Mesenchymal stem cell (in vitro differentiated cells and primary cell): Measurements from ENCODE around the gene KNOP1.

Experiments
- DNase-seq: peaks from one replicate; pipeline ENCODE4 v3.0.0-alpha.2; 2013
- H2AFZ ChIP-seq: one replicate; pipeline ENCODE4 v1.6.1; 2013; ENCODE audit warnings: low read depth, mild to moderate bottlenecking, control low read depth, inconsistent platforms, low read length, moderate library complexity
- H2AK5ac ChIP-seq: 2 replicates; pipeline ENCODE4 v1.6.1; 2013; ENCODE audit warnings: low read length, moderate library complexity, mild to moderate bottlenecking, inconsistent platforms; ENCODE audit not compliant: severe bottlenecking
- H2BK120ac ChIP-seq: one replicate; pipeline ENCODE4 v1.6.1; 2013; ENCODE audit warnings: low read depth, mild to moderate bottlenecking, inconsistent platforms, low read length, moderate library complexity
- H2BK12ac ChIP-seq, 2 experiments: one replicate each; pipeline ENCODE4 v1.6.1; 2013; ENCODE audit warnings: inconsistent platforms in 2 of 2, low read length in 2 of 2, mild to moderate bottlenecking in 2 of 2, moderate library complexity in 2 of 2, control low read depth in 1 of 2
- H2BK15ac ChIP-seq: one replicate; pipeline ENCODE4 v1.6.1; 2013; ENCODE audit warnings: mild to moderate bottlenecking, low read depth, inconsistent platforms; ENCODE audit not compliant: poor library complexity, severe bottlenecking
- H2BK5ac ChIP-seq: 2 replicates; pipeline ENCODE4 v1.6.1; 2013; ENCODE audit warnings: low read depth, mild to moderate bottlenecking, low read length, control low read depth, inconsistent platforms; ENCODE audit not compliant: poor library complexity, severe bottlenecking
- H3K14ac ChIP-seq, 2 experiments: one replicate each; pipeline ENCODE4 v1.6.1; 2013; ENCODE audit warnings: inconsistent platforms in 2 of 2, low read length in 2 of 2, control low read depth in 1 of 2, mild to moderate bottlenecking in 1 of 2, moderate library complexity in 1 of 2
- H3K18ac ChIP-seq, 2 experiments: one replicate each; pipeline ENCODE4 v1.6.1; 2013; ENCODE audit warnings: inconsistent platforms in 2 of 2, low read length in 2 of 2, control low read depth in 1 of 2, low read depth in 1 of 2, mild to moderate bottlenecking in 1 of 2
- H3K23ac ChIP-seq, 2 experiments: one replicate each; pipeline ENCODE4 v1.6.1; 2013; ENCODE audit warnings: inconsistent platforms in 2 of 2, low read length in 2 of 2, mild to moderate bottlenecking in 2 of 2, moderate library complexity in 2 of 2, control low read depth in 1 of 2
- H3K27ac ChIP-seq: 2 replicates; pipeline ENCODE4 v1.5.1; 2013; ENCODE audit warnings: mild to moderate bottlenecking, moderate library complexity, low read length, control low read depth, inconsistent platforms; ENCODE audit not compliant: poor library complexity, severe bottlenecking
- H3K27me3 ChIP-seq, 2 experiments: 2 replicates each; pipeline versions ENCODE4 v1.6.1 to v1.7.0; 2013; ENCODE audit warnings: low read length in 2 of 2, mild to moderate bottlenecking in 2 of 2, moderate library complexity in 2 of 2, control low read depth in 1 of 2, inconsistent platforms in 1 of 2; ENCODE audit not compliant: control insufficient read depth in 1 of 2, insufficient read depth in 1 of 2
- H3K36me3 ChIP-seq, 2 experiments: 2 replicates each; pipeline versions ENCODE4 v1.6.1 to v1.7.0; 2013; ENCODE audit warnings: low read length in 2 of 2, control low read depth in 1 of 2, inconsistent platforms in 1 of 2, low read depth in 1 of 2, mild to moderate bottlenecking in 1 of 2; ENCODE audit not compliant: insufficient read depth in 2 of 2, control insufficient read depth in 1 of 2
- H3K4ac ChIP-seq, 2 experiments: one replicate each; pipeline ENCODE4 v1.6.1; 2013; ENCODE audit warnings: inconsistent platforms in 2 of 2, low read length in 2 of 2, mild to moderate bottlenecking in 2 of 2, moderate library complexity in 2 of 2, control low read depth in 1 of 2, low read depth in 1 of 2
- H3K4me1 ChIP-seq: 2 replicates; pipeline ENCODE4 v1.6.1; 2013; ENCODE audit warnings: low read depth, low read length, control low read depth; ENCODE audit not compliant: control insufficient read depth, insufficient read depth
- H3K4me2 ChIP-seq: 2 replicates; pipeline ENCODE4 v1.6.1; 2013; ENCODE audit warnings: low read length, mild to moderate bottlenecking, inconsistent platforms; ENCODE audit not compliant: poor library complexity, severe bottlenecking
- H3K4me3 ChIP-seq, 2 experiments: 2 replicates each; pipeline versions ENCODE4 v1.5.1 to v1.7.0; 2013; ENCODE audit warnings: low read length in 2 of 2, mild to moderate bottlenecking in 2 of 2, control low read depth in 1 of 2, low read depth in 1 of 2; ENCODE audit not compliant: insufficient read depth in 1 of 2
- H3K79me1 ChIP-seq: replicated peaks from 2 replicates; pipeline ENCODE4 v1.6.1; 2013; ENCODE audit warnings: mild to moderate bottlenecking, control low read depth, low read length, inconsistent platforms; ENCODE audit not compliant: poor library complexity, severe bottlenecking
- H3K9ac ChIP-seq: 2 replicates; pipeline ENCODE4 v1.7.0; 2013; ENCODE audit warnings: mild to moderate bottlenecking, low read length, moderate library complexity
- H3K9me3 ChIP-seq: 2 replicates; pipeline ENCODE4 v1.7.0; 2013; ENCODE audit warnings: mild to moderate bottlenecking, low read length; ENCODE audit not compliant: control insufficient read depth
- H4K8ac ChIP-seq: one replicate; pipeline ENCODE4 v1.6.1; 2013; ENCODE audit warnings: inconsistent platforms, mild to moderate bottlenecking, low read length, moderate library complexity
- H4K91ac ChIP-seq: one replicate; pipeline ENCODE4 v1.6.1; 2013; ENCODE audit warnings: mild to moderate bottlenecking, low read length, inconsistent platforms
- WGBS: methylation state at CpG from one replicate; pipeline ENCODE4 v1.1.7; 2013; ENCODE audit warnings: mixed read lengths; 5-methylcytosine and 5-hydroxymethylcytosine counted together

Gene KNOP1

GRCh38 chr16:19711643-19712042, 6.4 kb downstream of the KNOP1 start:
- DNase-seq, result no peak
- no peak overlapping the region for H3K4me2 ChIP-seq
- H3K4me1 ChIP-seq, result peaks cover 20% of the 10 kb centered on the region
- peaks cover 69 to 72% of the 10 kb centered on the region in 2 experiments for H3K36me3 ChIP-seq
- no peak overlapping the region for H2AFZ ChIP-seq
- no peak overlapping the region for H3K18ac ChIP-seq
- no peaks in the 10 kb centered on the region for H3K27me3 ChIP-seq
- no peak overlapping the region for H3K4ac ChIP-seq
- no peak overlapping the region for H2AK5ac ChIP-seq
- H3K27ac ChIP-seq, result no peak overlapping the region
- H2BK15ac ChIP-seq, result no peak overlapping the region
- H2BK12ac ChIP-seq, result no peak overlapping the region
- no peak overlapping the region for H4K91ac ChIP-seq
- H3K4me3 ChIP-seq, result no peak overlapping the region
- no peak overlapping the region for H3K23ac ChIP-seq
- no peak overlapping the region for H2BK5ac ChIP-seq
- no peak overlapping the region for H2BK120ac ChIP-seq
- no peak overlapping the region for H4K8ac ChIP-seq
- 94% methylated on average over 12 of the region's 12 CpGs for WGBS
- no peaks in the 10 kb centered on the region for H3K9me3 ChIP-seq
- no peak overlapping the region for H3K14ac ChIP-seq
- peaks cover 73% of the 10 kb centered on the region for H3K79me1 ChIP-seq
- H3K9ac ChIP-seq, result no peak overlapping the region

DNA sequence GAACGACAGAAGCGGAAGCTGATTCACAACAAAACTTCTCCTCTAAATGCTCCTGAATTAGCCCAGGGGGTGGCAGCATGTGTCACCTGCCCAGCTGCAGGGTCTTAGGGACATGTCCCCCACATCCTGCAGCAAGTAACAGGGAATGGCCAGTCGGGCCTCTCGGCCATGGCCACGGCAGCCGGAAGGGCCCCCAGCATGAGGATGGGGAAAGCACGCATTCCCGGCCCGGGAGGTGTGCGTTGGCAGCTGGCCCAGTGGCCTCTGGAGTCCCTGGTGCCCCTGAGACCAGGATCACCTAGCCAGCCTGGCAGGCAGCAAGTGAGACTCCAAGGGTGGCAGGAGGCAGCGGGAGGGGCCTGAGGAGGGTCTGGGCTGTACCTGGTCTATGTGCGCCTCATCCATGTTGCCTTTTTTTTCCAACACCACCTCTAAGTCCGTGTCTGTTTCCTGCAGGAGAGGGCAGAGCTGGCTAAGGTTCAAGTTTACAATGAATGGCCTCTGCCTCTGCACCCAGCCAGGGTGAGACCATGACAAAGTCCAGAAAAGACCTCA, 7.0 kb downstream of the KNOP1 start:
- peaks cover 20% of the 10 kb centered on the region for H3K4me1 ChIP-seq
- H2AK5ac ChIP-seq, result no peak overlapping the region
- no peak overlapping the region for H4K91ac ChIP-seq
- no peaks in the 10 kb centered on the region for H3K27me3 ChIP-seq
- H2BK12ac ChIP-seq, result no peak overlapping the region
- H3K9me3 ChIP-seq, result no peaks in the 10 kb centered on the region
- no peak for DNase-seq
- peaks cover 72 to 74% of the 10 kb centered on the region in 2 experiments for H3K36me3 ChIP-seq
- H2BK15ac ChIP-seq, result no peak overlapping the region
- H2BK5ac ChIP-seq, result no peak overlapping the region
- H3K4me2 ChIP-seq, result no peak overlapping the region
- peaks cover 73% of the 10 kb centered on the region for H3K79me1 ChIP-seq
- no peak overlapping the region for H3K14ac ChIP-seq
- H2AFZ ChIP-seq, result no peak overlapping the region
- no peak overlapping the region for H3K18ac ChIP-seq
- no peak overlapping the region for H3K4ac ChIP-seq
- H3K23ac ChIP-seq, result no peak overlapping the region
- WGBS, result 91% methylated on average over 13 of the region's 13 CpGs
- H3K9ac ChIP-seq, result no peak overlapping the region
- H2BK120ac ChIP-seq, result no peak overlapping the region
- no peak overlapping the region for H4K8ac ChIP-seq
- H3K4me3 ChIP-seq, result no peak overlapping the region
- no peak overlapping the region for H3K27ac ChIP-seq

- Histone ChIP-seq H3K36me3 (peaks cover 79 to 82% of the 10 kb centered on the region in 2 experiments), H3K4ac (no peak overlapping the region), H3K27me3 (no peaks in the 10 kb centered on the region), H2AK5ac (no peak overlapping the region), H3K9ac (no peak overlapping the region), H3K4me3 (no peak overlapping the region), H3K23ac (no peak overlapping the region), H3K79me1 (peaks cover 73% of the 10 kb centered on the region), H2AFZ (no peak overlapping the region), H2BK15ac (no peak overlapping the region), H2BK5ac (no peak overlapping the region), H3K27ac (no peak overlapping the region), H3K14ac (no peak overlapping the region), H3K4me2 (no peak overlapping the region), H4K8ac (peak overlapping the region; percentile 39), H3K4me1 (peaks cover 18% of the 10 kb centered on the region), H3K18ac (no peak overlapping the region), H3K9me3 (no peaks in the 10 kb centered on the region), H2BK120ac (no peak overlapping the region), H4K91ac (peak overlapping the region; percentile 43), H2BK12ac (no peak overlapping the region)
- WGBS, result 92% methylated on average over 23 of the region's 23 CpGs
- DNase-seq, result no peak
Observed at GRCh38 chr16:19710191-19710908, 7.7 kb downstream of the KNOP1 start.

GRCh38 chr16:19709381-19710136, 8.5 kb downstream of the KNOP1 start:
- no peak overlapping the region for H3K18ac ChIP-seq
- no peaks in the 10 kb centered on the region for H3K27me3 ChIP-seq
- H3K23ac ChIP-seq, result no peak overlapping the region
- H3K79me1 ChIP-seq, result peaks cover 75% of the 10 kb centered on the region
- H3K4me2 ChIP-seq, result no peak overlapping the region
- H3K9me3 ChIP-seq, result no peaks in the 10 kb centered on the region
- DNase-seq, result no peak
- H2AFZ ChIP-seq, result no peak overlapping the region
- no peak overlapping the region for H3K4ac ChIP-seq
- H4K8ac ChIP-seq, result peak overlapping the region; percentile 39
- no peak overlapping the region for H2AK5ac ChIP-seq
- H3K4me3 ChIP-seq, result no peak overlapping the region
- H2BK120ac ChIP-seq, result peak overlapping the region; percentile 39
- H3K14ac ChIP-seq, result no peak overlapping the region
- H3K4me1 ChIP-seq, result peaks cover 21% of the 10 kb centered on the region
- H3K9ac ChIP-seq, result no peak overlapping the region
- H3K27ac ChIP-seq, result no peak overlapping the region
- H4K91ac ChIP-seq, result peak overlapping the region; percentile 43
- H2BK12ac ChIP-seq, result peak overlapping the region in 1 of 2 experiments; percentile 7
- peaks cover 86% of the 10 kb centered on the region in 2 experiments for H3K36me3 ChIP-seq
- 98% methylated on average over 22 of the region's 22 CpGs for WGBS
- H2BK5ac ChIP-seq, result no peak overlapping the region
- peak overlapping the region; percentile 13 for H2BK15ac ChIP-seq
